HUES48 (cell line): Measurements from ENCODE around the gene TMED6.
"Not testable (repeated sequence)": the region's sequence is repeated elsewhere in the genome, so short reads cannot be mapped to it uniquely, and the experiment has no call there.

ENCODE experiments used
- H3K27ac ChIP-seq: one replicate; pipeline ENCODE4 v1.7.0; 2013; ENCODE audit warnings: low read depth, low read length, inconsistent platforms
- H3K27me3 ChIP-seq: 2 replicates; pipeline ENCODE4 v1.6.1; 2013; ENCODE audit warnings: mild to moderate bottlenecking, low read length; ENCODE audit not compliant: control insufficient read depth, insufficient read depth
- H3K36me3 ChIP-seq: 2 replicates; pipeline ENCODE4 v1.6.1; 2013; ENCODE audit warnings: low read length; ENCODE audit not compliant: control insufficient read depth, insufficient read depth
- H3K4me1 ChIP-seq: 2 replicates; pipeline ENCODE4 v1.6.1; 2013; ENCODE audit warnings: mild to moderate bottlenecking, low read length; ENCODE audit not compliant: control insufficient read depth, insufficient read depth
- H3K4me3 ChIP-seq: 2 replicates; pipeline ENCODE4 v1.5.1; 2013; ENCODE audit warnings: mild to moderate bottlenecking, low read depth, low read length
- H3K9ac ChIP-seq: 2 replicates; pipeline ENCODE4 v1.6.1; 2013; ENCODE audit warnings: mild to moderate bottlenecking, low read depth, low read length, moderate library complexity
- H3K9me3 ChIP-seq: 2 replicates; pipeline ENCODE4 v1.6.1; 2013; ENCODE audit warnings: low read length; ENCODE audit not compliant: control insufficient read depth, insufficient read depth

The TMED6 gene

DNA sequence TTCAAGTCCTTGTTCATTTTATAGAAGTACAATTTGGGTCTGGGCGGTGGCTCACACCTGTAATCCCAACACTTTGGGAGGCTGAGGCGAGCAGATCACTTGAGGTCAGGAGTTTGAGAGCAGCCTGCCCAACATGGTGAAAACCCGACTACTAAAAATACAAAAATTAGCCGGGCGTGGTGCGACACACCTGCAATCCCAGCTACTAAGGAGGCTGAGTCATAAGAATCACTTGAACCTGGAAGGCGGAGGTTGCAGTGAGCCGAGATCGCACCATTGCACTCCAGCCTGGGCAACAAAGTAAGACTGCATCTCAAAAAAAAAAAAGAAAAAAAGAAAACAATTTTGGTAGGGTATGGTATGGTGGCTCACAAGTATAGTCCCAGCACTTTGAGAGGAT is 8.5 kb upstream of the TMED6 start:
- H3K27ac ChIP-seq, H3K36me3 ChIP-seq, H3K4me1 ChIP-seq, H3K9me3 ChIP-seq, H3K27me3 ChIP-seq, H3K4me3 ChIP-seq, H3K9ac ChIP-seq: not testable (repeated sequence)

DNA sequence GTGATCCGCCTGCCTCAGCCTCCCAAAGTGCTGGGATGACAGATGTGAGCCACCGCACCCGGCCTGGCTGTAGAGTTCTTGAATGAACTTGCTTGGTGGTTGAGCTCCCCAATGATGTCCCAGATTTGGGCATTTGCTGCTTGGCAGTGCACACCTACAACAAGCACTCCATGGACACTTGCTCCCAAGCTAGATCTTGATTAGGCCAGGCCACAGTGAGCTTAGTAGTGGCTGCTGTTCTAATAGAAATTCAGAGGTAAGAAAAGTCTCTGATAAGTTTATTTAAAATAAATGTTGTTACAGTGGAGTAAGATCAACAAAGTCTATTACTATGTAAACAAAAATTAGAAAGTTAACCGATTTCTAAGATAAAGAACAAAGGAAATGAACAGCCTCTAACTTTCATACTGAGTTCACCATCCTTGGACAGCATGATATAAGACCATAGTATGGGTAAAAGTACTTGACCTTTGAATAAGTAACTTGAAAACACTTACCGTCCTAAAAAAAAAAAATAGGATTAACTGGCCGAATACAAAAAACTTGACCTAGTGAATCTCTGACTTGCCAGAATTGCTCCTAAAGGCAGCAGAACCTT is 951 bp downstream of the TMED6 start:
- Histone ChIP-seq H3K27ac (no peak overlapping the region), H3K4me1 (no peaks in the 10 kb centered on the region), H3K36me3 (no peaks in the 10 kb centered on the region), H3K9me3 (no peaks in the 10 kb centered on the region), H3K4me3 (no peak overlapping the region), H3K9ac (no peak overlapping the region), H3K27me3 (no peaks in the 10 kb centered on the region)

- Histone ChIP-seq H3K36me3 (no peaks in the 10 kb centered on the region), H3K9me3 (no peaks in the 10 kb centered on the region), H3K4me1 (no peaks in the 10 kb centered on the region), H3K27me3 (no peaks in the 10 kb centered on the region), H3K4me3 (no peak overlapping the region), H3K9ac (no peak overlapping the region), H3K27ac (no peak overlapping the region)
Observed at GRCh38 chr16:69349536-69349935, 2.0 kb downstream of the TMED6 start.

DNA sequence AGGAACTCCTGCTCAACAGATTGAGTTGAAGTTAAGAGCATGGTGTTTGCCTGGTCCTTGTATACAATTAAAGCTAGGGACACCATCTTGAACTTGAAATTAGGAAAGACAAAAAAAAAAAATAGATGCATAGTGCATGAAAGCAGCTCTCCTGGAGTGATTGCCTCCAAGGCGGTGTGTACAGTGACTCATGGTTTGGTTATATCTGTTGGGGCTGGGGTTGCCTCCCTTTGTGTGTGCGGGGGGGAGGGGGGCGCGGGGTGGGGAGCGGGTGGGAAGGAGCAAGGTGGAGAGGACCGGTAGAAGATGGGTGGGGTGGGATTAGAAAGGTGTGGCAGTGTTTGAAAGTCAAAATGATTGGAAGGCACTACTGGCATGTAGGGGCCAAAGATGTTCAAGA is 3.4 kb downstream of the TMED6 start:
- no peak overlapping the region for H3K4me3 ChIP-seq
- peaks cover 10% of the 10 kb centered on the region for H3K36me3 ChIP-seq
- no peaks in the 10 kb centered on the region for H3K27me3 ChIP-seq
- no peaks in the 10 kb centered on the region for H3K4me1 ChIP-seq
- H3K27ac ChIP-seq: no peak overlapping the region
- no peaks in the 10 kb centered on the region for H3K9me3 ChIP-seq
- H3K9ac ChIP-seq: no peak overlapping the region

DNA sequence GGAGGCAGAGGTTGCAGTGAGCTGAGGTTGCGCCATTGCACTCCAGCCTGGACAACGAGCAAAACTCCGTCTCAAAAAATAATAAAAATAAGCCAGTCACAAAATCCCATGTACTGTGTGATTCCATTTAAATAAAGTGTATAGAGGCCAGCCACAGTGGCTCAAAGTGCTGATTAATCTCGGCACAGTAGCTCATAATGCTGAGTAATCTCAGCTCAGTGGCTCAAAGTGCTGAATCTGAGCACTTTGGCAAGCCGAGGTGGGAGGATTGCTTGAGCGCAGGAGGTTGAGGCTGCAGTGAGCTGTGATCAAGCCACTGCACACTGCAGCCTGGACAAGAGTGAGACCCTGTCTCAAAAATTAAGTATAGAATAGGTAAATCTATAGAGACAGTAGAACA is 4.9 kb downstream of the TMED6 start:
- H3K4me1 ChIP-seq: no peaks in the 10 kb centered on the region
- peaks cover 26% of the 10 kb centered on the region for H3K36me3 ChIP-seq
- H3K27me3 ChIP-seq: no peaks in the 10 kb centered on the region
- H3K27ac ChIP-seq: no peak overlapping the region
- H3K4me3 ChIP-seq: no peak overlapping the region
- no peaks in the 10 kb centered on the region for H3K9me3 ChIP-seq
- no peak overlapping the region for H3K9ac ChIP-seq

DNA sequence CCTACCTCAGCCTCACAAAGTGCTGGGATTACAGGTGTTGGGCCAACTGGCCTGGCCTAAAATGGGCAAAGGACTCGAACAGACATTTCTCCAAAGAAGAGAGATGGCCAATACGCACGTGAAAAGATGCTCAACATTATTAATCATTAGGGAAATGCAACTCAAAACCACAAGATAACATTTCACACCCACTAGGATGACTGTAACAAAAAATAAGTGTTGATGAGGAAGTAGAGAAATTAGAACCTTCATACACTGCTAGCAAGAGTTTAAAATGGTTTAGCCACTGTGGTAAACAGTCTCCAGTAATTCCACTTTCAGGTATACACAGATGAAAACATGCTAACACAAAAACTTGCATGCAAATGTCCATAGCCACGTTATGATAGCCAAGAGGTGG is 5.7 kb downstream of the TMED6 start:
- no peak overlapping the region for H3K27ac ChIP-seq
- H3K9ac ChIP-seq: no peak overlapping the region
- H3K4me1 ChIP-seq: no peaks in the 10 kb centered on the region
- H3K4me3 ChIP-seq: no peak overlapping the region
- H3K36me3 ChIP-seq: peaks cover 33% of the 10 kb centered on the region
- H3K9me3 ChIP-seq: no peaks in the 10 kb centered on the region
- no peaks in the 10 kb centered on the region for H3K27me3 ChIP-seq

GRCh38 chr16:69344171-69344570 is 7.4 kb downstream of the TMED6 start:
- Histone ChIP-seq H3K9me3 (no peaks in the 10 kb centered on the region), H3K36me3 (peaks cover 36% of the 10 kb centered on the region), H3K27me3 (no peaks in the 10 kb centered on the region), H3K27ac (no peak overlapping the region), H3K4me1 (0 out of 2 replicates have a peak, but pooled peaks cover 3% of the 10 kb centered on the region), H3K4me3 (no peak overlapping the region), H3K9ac (no peak overlapping the region)

DNA sequence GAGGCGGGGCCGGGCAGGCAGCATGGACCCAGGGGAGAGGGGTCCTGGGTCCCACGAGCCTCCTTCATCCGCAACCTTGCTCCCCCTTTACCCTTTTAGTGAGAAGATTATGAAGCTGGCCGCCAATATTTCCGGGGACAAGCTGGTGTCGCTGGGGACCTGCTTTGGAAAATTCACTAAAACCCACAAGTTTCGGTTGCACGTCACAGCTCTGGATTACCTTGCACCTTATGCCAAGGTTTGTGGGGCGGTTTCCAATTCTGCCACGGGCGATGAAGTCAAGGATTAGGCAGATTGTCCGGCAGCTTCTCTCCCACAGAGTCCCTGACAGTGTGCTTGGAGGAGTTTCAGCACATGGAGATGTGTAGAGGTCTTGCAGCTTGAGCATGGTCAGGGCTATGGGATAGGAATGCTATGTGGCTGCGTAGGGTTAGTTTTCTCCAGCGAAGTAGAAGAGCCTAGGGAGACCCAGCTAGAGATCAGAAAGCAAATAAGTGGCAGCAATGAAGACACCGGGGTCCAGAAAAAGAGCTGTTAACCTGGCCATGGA is 11.4 kb downstream of the TMED6 start:
- Histone ChIP-seq H3K9me3 (no peaks in the 10 kb centered on the region), H3K4me3 (peak overlapping the region; percentile 90), H3K9ac (peak overlapping the region; percentile 92), H3K36me3 (peaks cover 56% of the 10 kb centered on the region), H3K27ac (peak overlapping the region; percentile 91), H3K27me3 (no peaks in the 10 kb centered on the region), H3K4me1 (0 out of 2 replicates have a peak, but pooled peaks cover 3% of the 10 kb centered on the region)

DNA sequence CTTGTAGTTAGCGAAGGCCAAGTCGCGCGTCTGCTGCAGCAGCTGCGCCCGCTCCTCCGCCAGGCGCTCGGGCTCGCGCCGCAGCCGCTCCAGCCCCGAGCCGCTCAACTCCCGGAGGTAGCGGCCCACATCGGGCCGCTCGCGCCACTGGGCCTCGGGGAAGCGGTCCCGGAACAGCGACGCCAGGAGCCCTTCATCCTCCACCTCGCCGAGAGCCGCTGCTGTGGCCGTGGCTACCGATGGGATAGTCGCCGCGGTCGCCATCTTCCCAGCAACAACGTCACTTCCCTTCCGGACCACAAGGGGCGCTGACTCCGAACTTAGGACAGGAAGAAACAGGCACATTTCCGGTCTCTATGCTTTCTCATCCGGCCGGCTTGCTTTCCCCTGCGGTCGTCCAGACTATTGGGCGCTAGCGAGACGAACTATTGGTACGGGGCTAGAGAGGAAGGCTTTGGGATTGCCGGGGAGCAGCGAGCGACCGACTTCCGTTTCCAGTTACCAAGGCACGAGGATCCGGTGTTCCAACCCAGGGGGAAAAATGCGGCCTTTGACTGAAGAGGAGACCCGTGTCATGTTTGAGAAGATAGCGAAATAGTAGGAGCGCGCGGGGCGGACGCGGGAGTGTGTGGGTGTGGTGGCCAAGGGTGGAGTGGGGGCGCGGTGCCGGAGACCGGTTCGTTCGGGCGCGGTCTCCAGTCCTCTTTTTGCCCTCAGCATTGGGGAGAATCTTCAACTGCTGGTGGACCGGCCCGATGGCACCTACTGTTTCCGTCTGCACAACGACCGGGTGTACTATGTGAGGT is 12.1 kb downstream of the TMED6 start, which contains the start of the genes COG8 and NIP7:
TSS of gene COG8 (minus strand) at position 276 of the 806 bp plus-strand sequence. CDS start at position 264, 12 bp downstream.
TSS of gene NIP7 (plus strand) at position 484 of the 806 bp plus-strand sequence. CDS start at position 542, 58 bp downstream.
- Histone ChIP-seq H3K36me3 (peaks cover 63% of the 10 kb centered on the region), H3K9ac (peak within 1 kb of the TSS; percentile 92), H3K27me3 (no peaks in the 10 kb centered on the region), H3K9me3 (no peaks in the 10 kb centered on the region), H3K4me1 (0 out of 2 replicates have a peak, but pooled peaks cover 3% of the 10 kb centered on the region), H3K27ac (peak within 1 kb of the TSS; percentile 91), H3K4me3 (peak within 1 kb of the TSS; percentile 90)

- peak overlapping the region; percentile 91 for H3K27ac ChIP-seq
- H3K4me1 ChIP-seq: 0 out of 2 replicates have a peak, but pooled peaks cover 3% of the 10 kb centered on the region
- peaks cover 65% of the 10 kb centered on the region for H3K36me3 ChIP-seq
- H3K9me3 ChIP-seq: no peaks in the 10 kb centered on the region
- no peaks in the 10 kb centered on the region for H3K27me3 ChIP-seq
- H3K9ac ChIP-seq: peak overlapping the region; percentile 92
- peak overlapping the region; percentile 90 for H3K4me3 ChIP-seq
Observed at GRCh38 chr16:69338557-69339288, 12.9 kb downstream of the TMED6 start.
